ENCODE data around the gene PRR16. TPM values are rescaled to one million over a fixed set of nuclear protein-coding genes. Genes with fewer than 3 reads are reported as not detected.

Gene PRR16
- total and polyA plus RNA-seq, 2 of the 13 experiments (the other 11 are each of a cell fraction or from before 2014, with no cell fraction given), result not detected

- in situ Hi-C loops (cut with HindIII; ENCODE audit: extremely low pct_ligation_motif_present, low pct_unique_long_range_greater_than_20kb) (loop anchor here (10.0 kb wide), 1 partner anchor 978 kb away; no protein-coding TSS in a partner anchor), intact Hi-C loops (cut with micrococcal nuclease; ENCODE audit: unreplicated experiment) (no loop called here)
- Histone ChIP-seq H3K27me3 (ENCODE audit: control insufficient read depth in 1 of 2, insufficient read depth in 2 of 2, low read length in 2 of 2) (no peaks in the 10 kb centered on the region), H3K4me2 (ENCODE audit: low read depth, low read length) (no peak overlapping the region), H3K4me1 (ENCODE audit: insufficient read depth, low read length) (no peaks in the 10 kb centered on the region), H3K36me3 (replicated peaks in 1 of 2; ENCODE audit: control insufficient read depth in 1 of 2, insufficient read depth in 2 of 2, low read length in 2 of 2) (no peaks in the 10 kb centered on the region), H3K4me3 (replicated peaks in 1 of 3; ENCODE audit: insufficient read depth in 1 of 3, low read depth in 2 of 3, low read length in 3 of 3) (no peak overlapping the region), H3K27ac (ENCODE audit: extremely low read length, insufficient read depth, low read length) (no peak overlapping the region), H4K20me1 (ENCODE audit: insufficient read depth, low read length) (no peaks in the 10 kb centered on the region), H3K79me2 (ENCODE audit: insufficient read depth, low read length) (no peaks in the 10 kb centered on the region), H3K9ac (ENCODE audit: insufficient read depth, low read depth, low read length) (no peak overlapping the region), H3K9me3 (ENCODE audit: low read length) (no peaks in the 10 kb centered on the region), H2AFZ (ENCODE audit: low read length) (no peak overlapping the region)
- no peak for FAIRE-seq
- BruUV-seq (replicated peaks), result no TSS peak
- CTCF ChIA-PET (ENCODE audit: low intra/inter-chr PET ratio, low total read pairs), result no interaction called here
- 0% methylated on average over 1 of the region's 1 CpG for WGBS (ENCODE audit: low lambda C conversion rate)
- POLR2A ChIA-PET, result no interaction called here
- no peak for ATAC-seq
- TF ChIP-seq ZBTB20 (CRISPR knock-in tag; IDR thresholded peaks at IDR 0.05; ENCODE audit: borderline replicate concordance, low read depth), result no peak
- TF ChIP-seq ATF5 (CRISPR knock-in tag; IDR thresholded peaks at IDR 0.05; ENCODE audit: low read depth), result no peak
- DNase-seq (ENCODE audit: low spot score), result no peak
Measured at GRCh38 chr5:120452471-120452870, 11.6 kb upstream of the PRR16 start.

- H3K27me3 ChIP-seq (ENCODE audit: control insufficient read depth in 1 of 2, insufficient read depth in 2 of 2, low read length in 2 of 2), result no peaks in the 10 kb centered on the region; a peak in 1 of 5 replicates
- ATAC-seq (no peak), DNase-seq (ENCODE audit: low spot score) (no peak), FAIRE-seq (no peak)
- H3K9ac ChIP-seq (ENCODE audit: insufficient read depth, low read depth, low read length), result no peak overlapping the region
- POLR2A ChIA-PET, result no interaction called here
- 0% methylated on average over 1 of the region's 1 CpG for WGBS (ENCODE audit: low lambda C conversion rate)
- in situ Hi-C loops (cut with HindIII; ENCODE audit: extremely low pct_ligation_motif_present, low pct_unique_long_range_greater_than_20kb), result loop anchor here (10.0 kb wide), 1 partner anchor 979 kb away; no protein-coding TSS in a partner anchor
- intact Hi-C loops (cut with micrococcal nuclease; ENCODE audit: unreplicated experiment), result no loop called here
- 0 out of 2 replicates have a peak, but pooled peaks cover 5% of the 10 kb centered on the region for H3K4me1 ChIP-seq (ENCODE audit: insufficient read depth, low read length)
- no TSS peak for BruUV-seq (replicated peaks)
- no peak overlapping the region for H3K4me3 ChIP-seq (replicated peaks in 1 of 3; ENCODE audit: insufficient read depth in 1 of 3, low read depth in 2 of 3, low read length in 3 of 3)
- H4K20me1 ChIP-seq (ENCODE audit: insufficient read depth, low read length), result no peaks in the 10 kb centered on the region
- H2AFZ ChIP-seq (ENCODE audit: low read length), result no peak overlapping the region
- no peaks in the 10 kb centered on the region for H3K79me2 ChIP-seq (ENCODE audit: insufficient read depth, low read length)
- H3K36me3 ChIP-seq (replicated peaks in 1 of 2; ENCODE audit: control insufficient read depth in 1 of 2, insufficient read depth in 2 of 2, low read length in 2 of 2), result no peaks in the 10 kb centered on the region
- H3K4me2 ChIP-seq (ENCODE audit: low read depth, low read length), result no peak overlapping the region
- H3K27ac ChIP-seq (ENCODE audit: extremely low read length, insufficient read depth, low read length), result no peak overlapping the region
- CTCF ChIA-PET (ENCODE audit: low intra/inter-chr PET ratio, low total read pairs), result no interaction called here
- no peaks in the 10 kb centered on the region for H3K9me3 ChIP-seq (ENCODE audit: low read length)
- TF ChIP-seq KLF12 (CRISPR knock-in tag; IDR thresholded peaks at IDR 0.05; ENCODE audit: borderline replicate concordance), result no peak
- no peak for TF ChIP-seq ZBTB34 (CRISPR knock-in tag; IDR thresholded peaks at IDR 0.05)
- TF ChIP-seq CENPBD1 (CRISPR knock-in tag; IDR thresholded peaks at IDR 0.05; ENCODE audit: borderline replicate concordance, low read depth), result no peak
- no peak for TF ChIP-seq CEBPB (IDR thresholded peaks at IDR 0.05; ENCODE audit: borderline replicate concordance, low read depth, low read length)
- no peak for TF ChIP-seq TCF12 (IDR thresholded peaks at IDR 0.05)
- no peak for TF ChIP-seq TCF12 (CRISPR knock-in tag; IDR thresholded peaks at IDR 0.05)
- no peak for TF ChIP-seq ZNF891 (CRISPR knock-in tag; IDR thresholded peaks at IDR 0.05)
- TF ChIP-seq PRDM15 (CRISPR knock-in tag; IDR thresholded peaks at IDR 0.05), result no peak
Measured at GRCh38 chr5:120454094-120454798, 9.9 kb upstream of the PRR16 start.
